Mesothelial cell of epicardium (in vitro differentiated cells): Measurements from ENCODE around the gene RASGRP2. TPM values are rescaled to one million over a fixed set of nuclear protein-coding genes. Genes with fewer than 3 reads are reported as not detected.

Source experiments
- DNase-seq, 2 experiments: peaks; one replicate each; pipeline ENCODE4 v3.0.0; 2021; ENCODE audit warnings: low spot score in 2 of 2; ENCODE audit not compliant: unreplicated experiment in 2 of 2
- H3K27ac Mint-ChIP-seq: 2 replicates; pipeline ENCODE4 v1.8.0; 2021; ENCODE audit warnings: mixed read lengths
- H3K27me3 Mint-ChIP-seq: 2 replicates; pipeline ENCODE4 v1.8.0; 2021; ENCODE audit warnings: low read depth, mixed read lengths
- H3K36me3 Mint-ChIP-seq: 2 replicates; pipeline ENCODE4 v1.8.0; 2021; ENCODE audit warnings: mixed read lengths
- H3K4me1 Mint-ChIP-seq: 2 replicates; pipeline ENCODE4 v1.8.0; 2021; ENCODE audit warnings: mixed read lengths
- H3K4me3 Mint-ChIP-seq: 2 replicates; pipeline ENCODE4 v1.8.0; 2021; ENCODE audit warnings: mild to moderate bottlenecking, moderate library complexity, mixed read lengths
- H3K9me3 Mint-ChIP-seq: 2 replicates; pipeline ENCODE4 v1.8.0; 2021; ENCODE audit warnings: mixed read lengths
- total RNA-seq: library from RNA; stranded (reverse); gene quantifications from 3 replicates; pipeline ENCODE4 v1.2.1, GENCODE V29; 2021
- TF ChIP-seq, protein P1 (sequence below): fragments of 200-600 bp; sonication (generic); IDR thresholded peaks from one replicate; pipeline ENCODE4 v1.5.0; 2021; ENCODE audit warnings: antibody characterized with exemption; ENCODE audit not compliant: unreplicated experiment

The RASGRP2 gene
- total RNA-seq, 1 donor from 2014 or later = 1.4 TPM

GRCh38 chr11:64718780-64719124 is 25.2 kb downstream of the RASGRP2 start:
- H3K36me3 Mint-ChIP-seq = no peaks in the 10 kb centered on the region
- H3K27me3 Mint-ChIP-seq = peaks cover 91% of the 10 kb centered on the region
- H3K4me3 Mint-ChIP-seq = no peak overlapping the region
- no peaks in the 10 kb centered on the region for H3K4me1 Mint-ChIP-seq
- H3K27ac Mint-ChIP-seq = no peak overlapping the region
- no peak for DNase-seq
- H3K9me3 Mint-ChIP-seq = no peaks in the 10 kb centered on the region
- TF ChIP-seq, protein P1, sequence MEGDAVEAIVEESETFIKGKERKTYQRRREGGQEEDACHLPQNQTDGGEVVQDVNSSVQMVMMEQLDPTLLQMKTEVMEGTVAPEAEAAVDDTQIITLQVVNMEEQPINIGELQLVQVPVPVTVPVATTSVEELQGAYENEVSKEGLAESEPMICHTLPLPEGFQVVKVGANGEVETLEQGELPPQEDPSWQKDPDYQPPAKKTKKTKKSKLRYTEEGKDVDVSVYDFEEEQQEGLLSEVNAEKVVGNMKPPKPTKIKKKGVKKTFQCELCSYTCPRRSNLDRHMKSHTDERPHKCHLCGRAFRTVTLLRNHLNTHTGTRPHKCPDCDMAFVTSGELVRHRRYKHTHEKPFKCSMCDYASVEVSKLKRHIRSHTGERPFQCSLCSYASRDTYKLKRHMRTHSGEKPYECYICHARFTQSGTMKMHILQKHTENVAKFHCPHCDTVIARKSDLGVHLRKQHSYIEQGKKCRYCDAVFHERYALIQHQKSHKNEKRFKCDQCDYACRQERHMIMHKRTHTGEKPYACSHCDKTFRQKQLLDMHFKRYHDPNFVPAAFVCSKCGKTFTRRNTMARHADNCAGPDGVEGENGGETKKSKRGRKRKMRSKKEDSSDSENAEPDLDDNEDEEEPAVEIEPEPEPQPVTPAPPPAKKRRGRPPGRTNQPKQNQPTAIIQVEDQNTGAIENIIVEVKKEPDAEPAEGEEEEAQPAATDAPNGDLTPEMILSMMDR = no peak

DNA sequence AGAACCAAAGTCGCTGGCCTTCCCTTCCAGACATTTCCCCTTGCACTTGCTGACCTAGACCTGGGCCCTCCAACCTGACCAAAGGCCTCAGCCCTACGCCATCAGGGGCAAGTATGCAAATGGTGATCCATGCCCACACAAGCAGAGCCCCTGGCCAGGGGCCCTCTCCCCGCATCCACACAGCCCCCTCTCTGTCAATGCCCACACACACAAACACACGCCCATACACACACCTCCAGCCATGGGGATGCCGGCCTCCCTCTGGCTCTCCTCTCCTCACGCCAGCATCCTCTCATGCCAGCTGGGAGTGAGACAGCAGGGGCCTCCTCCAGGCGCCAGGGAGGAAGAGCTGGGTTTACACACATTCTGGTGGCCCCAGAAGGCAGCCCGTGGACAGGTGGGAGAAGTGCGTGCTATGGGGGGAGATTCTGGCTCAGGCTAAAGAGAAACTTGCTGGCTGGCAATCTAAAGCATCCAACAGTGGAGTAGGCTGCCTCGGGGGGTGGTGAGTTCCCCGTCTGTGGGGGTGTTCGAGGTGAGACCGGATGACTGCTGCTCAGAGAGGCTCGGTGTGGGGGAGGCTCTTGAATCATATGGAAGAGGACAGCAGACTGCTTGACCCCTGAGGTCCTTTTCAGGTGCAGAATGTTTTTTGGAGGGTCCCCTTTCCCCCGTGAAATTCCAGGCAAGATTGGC is 25.7 kb downstream of the RASGRP2 start:
- Mint-ChIP-seq H3K36me3 (no peaks in the 10 kb centered on the region), H3K27me3 (peaks cover 92% of the 10 kb centered on the region), H3K9me3 (no peaks in the 10 kb centered on the region), H3K4me1 (no peaks in the 10 kb centered on the region), H3K27ac (no peak overlapping the region), H3K4me3 (no peak overlapping the region)
- DNase-seq = no peak
- TF ChIP-seq, protein P1 = no peak

GRCh38 chr11:64717268-64717578 is 26.7 kb downstream of the RASGRP2 start:
- Mint-ChIP-seq H3K9me3 (no peaks in the 10 kb centered on the region), H3K27me3 (peaks cover 89% of the 10 kb centered on the region), H3K4me1 (no peaks in the 10 kb centered on the region), H3K36me3 (no peaks in the 10 kb centered on the region), H3K27ac (no peak overlapping the region), H3K4me3 (no peak overlapping the region)
- DNase-seq = no peak
- TF ChIP-seq, protein P1 = no peak

- Mint-ChIP-seq H3K27ac (no peak overlapping the region), H3K9me3 (no peaks in the 10 kb centered on the region), H3K36me3 (no peaks in the 10 kb centered on the region), H3K4me3 (no peak overlapping the region), H3K4me1 (peaks cover under 1% of the 10 kb centered on the region), H3K27me3 (peaks cover 89% of the 10 kb centered on the region)
- no peak for DNase-seq
- TF ChIP-seq, protein P1 = no peak
Measured at GRCh38 chr11:64716473-64717267, 27.3 kb downstream of the RASGRP2 start.

DNA sequence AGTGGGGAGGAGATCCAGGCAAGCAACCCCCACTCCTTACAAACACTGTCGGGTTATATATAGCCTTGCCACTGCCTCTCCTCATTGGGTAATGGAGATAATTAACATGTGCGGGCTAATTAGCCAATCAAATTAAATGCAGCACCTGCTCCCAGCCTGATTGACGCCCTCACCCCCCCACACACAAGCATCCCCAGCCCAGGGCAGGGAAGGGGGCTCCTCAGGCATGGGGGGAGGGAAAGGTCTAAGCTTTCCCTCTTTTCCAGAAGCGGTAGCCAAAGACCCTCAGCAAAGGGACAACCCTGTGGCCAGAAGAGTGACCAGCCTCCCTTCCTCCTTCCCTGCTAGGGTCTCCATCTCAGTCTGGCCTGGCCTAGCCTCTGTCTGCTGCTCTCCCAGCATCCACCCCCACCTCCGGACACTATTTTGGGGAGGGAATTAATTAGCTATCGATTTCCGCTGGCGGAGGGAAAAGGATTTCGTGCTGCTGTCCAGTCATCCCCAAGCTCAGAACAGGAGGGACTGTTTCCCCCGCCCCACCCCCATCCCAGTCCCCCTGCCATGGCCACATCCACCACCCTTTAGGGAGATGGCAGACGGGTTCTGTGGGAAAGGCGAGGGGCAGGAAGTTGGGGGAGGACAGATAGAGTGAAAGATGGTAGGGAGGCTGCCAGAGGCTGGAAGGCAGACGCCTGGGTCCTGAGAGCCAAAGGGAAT is 28.0 kb downstream of the RASGRP2 start:
- Mint-ChIP-seq H3K4me1 (peaks cover 5% of the 10 kb centered on the region), H3K27ac (no peak overlapping the region), H3K27me3 (peaks cover 89% of the 10 kb centered on the region), H3K9me3 (no peaks in the 10 kb centered on the region), H3K36me3 (no peaks in the 10 kb centered on the region), H3K4me3 (no peak overlapping the region)
- DNase-seq = no peak
- TF ChIP-seq, protein P1 = no peak
